HG02678 (cell line): ENCODE data around the gene HIF1AN.
A peak's percentile ranks its signal among the peaks of the same experiment; 100 is the strongest.

Experiments used
- ATAC-seq: cut with Tn5 transposase; IDR thresholded peaks from one replicate; pipeline ENCODE4 v1.9.1; 2021; ENCODE audit warnings: mild to moderate bottlenecking, moderate library complexity; ENCODE audit not compliant: unreplicated experiment

Gene HIF1AN

GRCh38 chr10:100535715-100536353 lies at the start of gene HIF1AN:
HIF1AN (plus strand) TSS chr10:100535943; CDS start chr10:100535959, 16 bp downstream.
- peak; percentile 91 for ATAC-seq

- no peak for ATAC-seq
These were observed 48.2 kb upstream of the HIF1AN start for GRCh38 chr10:100487529-100487928.

- ATAC-seq = no peak
These were observed 46.3 kb upstream of the HIF1AN start for GRCh38 chr10:100489396-100489795.

- ATAC-seq = no peak
These were observed 45.2 kb upstream of the HIF1AN start for GRCh38 chr10:100490531-100490930.

- no peak for ATAC-seq
These were observed 39.2 kb upstream of the HIF1AN start for GRCh38 chr10:100496567-100496966.

- ATAC-seq = no peak
These were observed 37.7 kb upstream of the HIF1AN start for GRCh38 chr10:100498059-100498458.

- ATAC-seq = no peak
These were observed 34.3 kb upstream of the HIF1AN start for GRCh38 chr10:100501423-100501822.

GRCh38 chr10:100502926-100503494 lies 32.7 kb upstream of the HIF1AN start:
- no peak for ATAC-seq

GRCh38 chr10:100504096-100504495 lies 31.6 kb upstream of the HIF1AN start:
- no peak for ATAC-seq

- no peak for ATAC-seq
These were observed 30.6 kb upstream of the HIF1AN start for GRCh38 chr10:100505164-100505563.

GRCh38 chr10:100506596-100507356 lies 29.0 kb upstream of the HIF1AN start:
- ATAC-seq = no peak

GRCh38 chr10:100507357-100507732 lies 28.4 kb upstream of the HIF1AN start:
- no peak for ATAC-seq

- no peak for ATAC-seq
These were observed 27.5 kb upstream of the HIF1AN start for GRCh38 chr10:100508266-100508665.

GRCh38 chr10:100508691-100509150 lies 27.0 kb upstream of the HIF1AN start:
- ATAC-seq = no peak

- ATAC-seq = no peak
These were observed 26.4 kb upstream of the HIF1AN start for GRCh38 chr10:100509241-100509840.

GRCh38 chr10:100510533-100511308 lies 25.0 kb upstream of the HIF1AN start:
- no peak for ATAC-seq

GRCh38 chr10:100515612-100516011 lies 20.1 kb upstream of the HIF1AN start:
- ATAC-seq = no peak

GRCh38 chr10:100516847-100517246 lies 18.9 kb upstream of the HIF1AN start:
- no peak for ATAC-seq

- ATAC-seq = no peak
These were observed 16.9 kb upstream of the HIF1AN start for GRCh38 chr10:100518761-100519241.

- no peak for ATAC-seq
These were observed 16.3 kb upstream of the HIF1AN start, which contains the start of gene SEC31B for GRCh38 chr10:100519311-100520051. SEC31B (minus strand) TSS chr10:100519861; CDS start chr10:100516952, 2,909 bp downstream.
